B cell (primary cell): Measurements from ENCODE around the gene CDH16. TPM values are rescaled to one million over a fixed set of nuclear protein-coding genes. Genes with fewer than 3 reads are reported as not detected.

Experiments
- ATAC-seq: fragments of 200-7000 bp; cut with Tn5 transposase; one replicate; pipeline ENCODE4 v1.10.0; 2021; ENCODE audit warnings: low read depth, mild to moderate bottlenecking, moderate number of reproducible peaks, moderate library complexity
- CTCF ChIA-PET: fragments of 350-600 bp; sonication (Branson Sonifier 250); formaldehyde crosslinking; loops from one replicate; lab custom pipeline; 2021; ENCODE audit warnings: antibody characterized with exemption, inconsistent platforms; lab: Charles Lee
- POLR2A ChIA-PET: fragments of 350-600 bp; sonication (Branson Sonifier 250); formaldehyde crosslinking; loops from one replicate; lab custom pipeline; 2021; ENCODE audit warnings: antibody characterized with exemption; lab: Charles Lee
- DNase-seq: peaks from one replicate; pipeline ENCODE4 v3.0.0; 2013
- H2AFZ ChIP-seq: 2 replicates; pipeline ENCODE4 v1.6.1; 2012; ENCODE audit warnings: mild to moderate bottlenecking, low read depth, low read length; ENCODE audit not compliant: insufficient read depth, poor library complexity, severe bottlenecking
- H3K27ac ChIP-seq, 2 donors: 1 replicate in 1 of 2; 2 replicates in 1 of 2; pipeline ENCODE4 v1.5.1; 2012 to 2013; ENCODE audit warnings: low read length in 2 of 2, mild to moderate bottlenecking in 2 of 2, moderate library complexity in 1 of 2
- H3K27me3 ChIP-seq, 4 experiments: fragments of 200-600 bp in 1 of 4; sonication (generic) in 1 of 4; replicated peaks in 1 of 4; 1 replicate in 2 of 4; 2 replicates in 2 of 4; pipeline versions ENCODE4 v1.6.1 to v1.7.0; 2013 to 2016; ENCODE audit warnings: low read length in 3 of 4, mild to moderate bottlenecking in 2 of 4, mixed read lengths in 1 of 4, moderate library complexity in 1 of 4; ENCODE audit not compliant: insufficient read depth in 4 of 4, control insufficient read depth in 3 of 4; ENCODE audit errors: control extremely low read depth in 1 of 4
- H3K36me3 ChIP-seq, 2 experiments: replicated peaks in 1 of 2; 1 replicate in 1 of 2; 2 replicates in 1 of 2; pipeline versions ENCODE4 v1.6.1 to v1.7.1; 2013; ENCODE audit warnings: low read length in 1 of 2; ENCODE audit not compliant: insufficient read depth in 2 of 2, control insufficient read depth in 1 of 2; ENCODE audit errors: control extremely low read depth in 1 of 2, extremely low read depth in 1 of 2
- H3K4me1 ChIP-seq, 2 donors: fragments of 200-600 bp in 1 of 2; sonication (generic) in 1 of 2; 1 replicate in 1 of 2; 2 replicates in 1 of 2; pipeline versions ENCODE4 v1.5.1 to v1.6.1; 2013 to 2017; ENCODE audit warnings: low read length in 2 of 2; ENCODE audit not compliant: control insufficient read depth in 2 of 2, insufficient read depth in 2 of 2
- H3K4me2 ChIP-seq: replicated peaks from 2 replicates; pipeline ENCODE3; 2012; ENCODE audit warnings: mild to moderate bottlenecking, low read depth, low read length; ENCODE audit not compliant: poor library complexity, severe bottlenecking
- H3K4me3 ChIP-seq, 5 experiments: fragments of 200-600 bp in 1 of 5; sonication (generic) in 1 of 5; 1 replicate in 3 of 5; 2 replicates in 2 of 5; pipeline versions ENCODE4 v1.5.1 to v1.7.0; 2011 to 2016; ENCODE audit warnings: low read length in 4 of 5, mild to moderate bottlenecking in 4 of 5, low read depth in 2 of 5, control low read depth in 1 of 5, moderate library complexity in 1 of 5; ENCODE audit not compliant: insufficient read depth in 1 of 5; ENCODE audit errors: control extremely low read depth in 1 of 5, extremely low read depth in 1 of 5
- H3K79me2 ChIP-seq: fragments of 200-600 bp; sonication (generic); one replicate; pipeline ENCODE4 v1.6.0; 2016; ENCODE audit warnings: low read length; ENCODE audit not compliant: control insufficient read depth, insufficient read depth
- H3K9ac ChIP-seq: fragments of 200-600 bp; sonication (generic); 2 replicates; pipeline ENCODE4 v1.6.1; 2017; ENCODE audit warnings: mild to moderate bottlenecking, low read length, moderate library complexity
- H3K9me3 ChIP-seq, 3 donors: one replicate each; pipeline versions ENCODE4 v1.6.1 to v1.7.1; 2013; ENCODE audit warnings: low read length in 2 of 3; ENCODE audit not compliant: control insufficient read depth in 2 of 3, insufficient read depth in 1 of 3; ENCODE audit errors: control extremely low read depth in 1 of 3
- H4K20me1 ChIP-seq: 2 replicates; pipeline ENCODE4 v1.6.0; 2012; ENCODE audit warnings: mild to moderate bottlenecking, low read length; ENCODE audit not compliant: insufficient read depth, control insufficient read depth, poor library complexity, severe bottlenecking
- H3K27ac Mint-ChIP-seq: one replicate; pipeline ENCODE4 v1.8.0; 2021; ENCODE audit warnings: mixed read lengths
- H3K27me3 Mint-ChIP-seq: one replicate; pipeline ENCODE4 v1.8.0; 2021; ENCODE audit warnings: mixed read lengths
- H3K4me1 Mint-ChIP-seq: one replicate; pipeline ENCODE4 v1.8.0; 2021; ENCODE audit warnings: mixed read lengths
- H3K4me3 Mint-ChIP-seq: one replicate; pipeline ENCODE4 v1.8.0; 2021; ENCODE audit warnings: mixed read lengths
- H3K9me3 Mint-ChIP-seq: one replicate; pipeline ENCODE4 v1.8.0; 2022; ENCODE audit warnings: mixed read lengths; ENCODE audit not compliant: insufficient read depth
- CTCF ChIP-seq: fragments of 200-600 bp; IDR thresholded peaks from one replicate; pipeline ENCODE4 v1.8.0; 2022; ENCODE audit warnings: antibody characterized with exemption, mild to moderate bottlenecking
- EZH2 ChIP-seq: IDR thresholded peaks from 2 replicates; pipeline ENCODE4 v1.6.1; 2012; ENCODE audit warnings: borderline replicate concordance, low read depth, mild to moderate bottlenecking, moderate library complexity, low read length; ENCODE audit not compliant: insufficient read depth, poor library complexity, severe bottlenecking
- WGBS: methylation state at CpG from one replicate; pipeline ENCODE4 v1.1.5; 2013; ENCODE audit warnings: missing lambda C conversion rate; ENCODE audit not compliant: insufficient coverage; 5-methylcytosine and 5-hydroxymethylcytosine counted together
- intact Hi-C: fragments of 100-400 bp; cut with micrococcal nuclease; formaldehyde crosslinking; loops from one replicate; pipeline ENCODE4 v1.10.0; 2022
- polyA plus RNA-seq: library from polyadenylated mRNA; depleted of rRNA; stranded (reverse); fragments of >200 nt; gene quantifications from 2 replicates; pipeline ENCODE4 v1.2.3, GENCODE V29; 2012
- total RNA-seq, 2 donors: library from RNA; stranded (reverse); fragments of 120-200 nt in 1 of 2; gene quantifications; 1 replicate in 1 of 2; 2 replicates in 1 of 2; pipeline versions ENCODE4 v1.2.3 to v1.2.4, GENCODE V29; 2013 to 2022

CDH16 gene
- total and polyA plus RNA-seq, 2 donors (not counting 1 experiment from before 2014, with no cell fraction given), result not detected

DNA sequence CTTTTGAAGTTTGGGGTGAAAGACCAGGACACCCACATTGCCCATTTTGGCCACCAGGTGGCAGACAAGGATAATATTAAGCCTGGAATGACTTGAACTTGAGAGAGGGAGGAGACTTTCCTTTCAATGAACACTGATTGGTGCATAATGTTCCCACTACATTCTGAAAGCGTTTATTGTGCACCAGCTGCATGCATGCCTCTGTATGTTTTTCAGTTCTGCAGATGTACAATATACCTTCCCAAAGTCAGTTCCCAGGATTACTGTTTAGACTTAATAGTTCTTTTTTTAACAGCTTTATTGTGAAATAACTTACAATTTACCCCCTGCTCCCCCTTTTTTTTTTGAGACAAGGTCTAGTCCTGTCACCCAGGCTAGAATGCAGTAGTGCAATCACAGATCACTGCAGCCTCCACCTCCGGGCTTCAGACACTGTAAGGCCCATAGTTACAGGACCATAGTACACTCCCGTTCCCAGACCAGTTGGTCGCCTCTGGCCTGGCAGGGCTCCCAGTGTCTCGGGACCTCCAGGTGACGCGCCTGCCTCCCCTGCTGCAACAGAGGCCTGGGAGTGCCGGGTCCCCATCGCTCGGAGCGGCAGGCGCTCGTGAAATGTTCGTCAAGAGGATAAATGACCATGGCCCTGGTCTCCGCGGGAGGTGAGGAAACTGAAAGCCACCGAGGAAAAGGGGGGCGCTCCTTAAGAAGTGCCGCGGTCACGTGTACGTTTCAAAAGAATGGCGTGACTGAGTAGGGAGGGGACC lies 28.8 kb upstream of the CDH16 start:
- Histone ChIP-seq H3K27ac (no peak overlapping the region), H2AFZ (peak overlapping the region; percentile 36)

More for the DNA sequence above, 28.8 kb upstream of the CDH16 start:
- Mint-ChIP-seq H3K9me3 (no peaks in the 10 kb centered on the region), H3K27ac (no peak overlapping the region), H3K27me3 (peaks cover 40% of the 10 kb centered on the region), H3K4me1 (peaks cover 18% of the 10 kb centered on the region), H3K4me3 (peak overlapping the region; percentile 93)
- peaks cover 0 to 12% (median 0%) of the 10 kb centered on the region in 3 donors for H3K9me3 ChIP-seq
- TF ChIP-seq EZH2 (no peak), CTCF (peak; percentile 96)
- intact Hi-C loops, result loop anchor here (1.0 kb wide), 3 partner anchors 13 to 237 kb away; partner anchors contain the start of gene CIAO2B
- 0% methylated on average over 15 of the region's 23 CpGs for WGBS
- POLR2A ChIA-PET, result no interaction called here
- H4K20me1 ChIP-seq, result no peaks in the 10 kb centered on the region
- H3K4me1 ChIP-seq, result peaks cover 15 to 23% of the 10 kb centered on the region in 2 donors
- H3K36me3 ChIP-seq, result peaks cover 0 to 10% of the 10 kb centered on the region in 2 experiments
- CTCF ChIA-PET, result interaction anchor here (0.9 to 2.0 kb wide), 6 partner anchors 8 to 238 kb away, joined by 3 to 7 read pairs (median 4); no protein-coding TSS in a partner anchor
- no peaks in the 10 kb centered on the region for H3K79me2 ChIP-seq
- ATAC-seq (peak; percentile 90), DNase-seq (peak; percentile 86)
- peaks cover 0 to 35% (median 20%) of the 10 kb centered on the region in 4 experiments for H3K27me3 ChIP-seq
- H3K4me2 ChIP-seq, result peak overlapping the region; percentile 75
- peak overlapping the region; percentile 57 for H3K9ac ChIP-seq
- H3K4me3 ChIP-seq, result peak overlapping the region; percentile 26 to 60 (median 49)
